GM04503 (cell line): Measurements from ENCODE around the gene RUFY2.
"Not testable (repeated sequence)": the region's sequence is repeated elsewhere in the genome, so short reads cannot be mapped to it uniquely, and the experiment has no call there.

Experiments used
- DNase-seq: peaks from one replicate; pipeline ENCODE4 v3.0.0-alpha.2; 2012; ENCODE audit warnings: low read depth

The RUFY2 gene

GRCh38 chr10:68327889-68328786 lies 78.9 kb downstream of the RUFY2 start:
- peak; percentile 70 for DNase-seq

DNA sequence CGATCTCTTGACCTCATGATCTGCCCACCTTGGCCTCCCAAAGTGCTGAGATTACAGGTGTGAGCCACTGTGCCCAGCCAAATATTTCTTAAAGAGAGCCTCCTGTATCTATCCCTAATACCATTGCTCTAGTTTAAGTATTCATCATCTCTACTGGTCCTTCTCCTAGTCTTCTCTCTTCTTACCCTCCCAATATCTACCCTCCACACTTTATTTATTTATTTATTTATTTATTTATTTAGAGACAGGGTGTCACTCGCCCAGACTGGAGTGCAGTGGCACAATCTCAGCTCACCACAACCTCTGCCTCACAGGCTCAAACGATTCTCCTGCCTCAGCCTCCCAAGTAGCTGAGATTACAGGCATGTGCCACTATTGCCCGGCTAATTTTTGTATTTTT lies 82.7 kb downstream of the RUFY2 start:
- DNase-seq = not testable (repeated sequence)

GRCh38 chr10:68318331-68319059 lies 88.6 kb downstream of the RUFY2 start:
- no peak for DNase-seq

DNA sequence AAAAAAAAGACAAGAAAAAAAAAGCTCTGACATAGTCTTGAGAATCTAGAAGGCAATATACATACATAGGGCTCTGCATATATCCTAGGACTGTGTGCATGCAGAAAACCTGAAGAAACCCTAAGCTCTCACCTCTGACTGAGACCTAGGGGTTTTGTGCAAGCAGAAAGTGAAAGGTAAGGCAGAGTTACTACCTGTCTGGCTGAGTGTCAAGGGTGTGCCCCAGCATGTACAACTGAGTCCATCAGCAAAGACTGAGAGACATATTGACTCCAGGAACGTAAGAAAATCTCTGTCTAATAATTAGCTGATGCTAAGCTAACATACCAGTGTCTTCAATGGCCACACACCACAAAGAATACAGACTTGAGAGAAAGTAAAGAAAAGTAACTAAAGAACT lies 91.5 kb downstream of the RUFY2 start:
- DNase-seq = no peak

- not testable (repeated sequence) for DNase-seq
These were observed 92.1 kb downstream of the RUFY2 start for GRCh38 chr10:68314930-68315329.

- DNase-seq = no peak
These were observed 96.5 kb downstream of the RUFY2 start for GRCh38 chr10:68310531-68310930.

GRCh38 chr10:68305854-68306253 lies 101.2 kb downstream of the RUFY2 start:
- no peak for DNase-seq

DNA sequence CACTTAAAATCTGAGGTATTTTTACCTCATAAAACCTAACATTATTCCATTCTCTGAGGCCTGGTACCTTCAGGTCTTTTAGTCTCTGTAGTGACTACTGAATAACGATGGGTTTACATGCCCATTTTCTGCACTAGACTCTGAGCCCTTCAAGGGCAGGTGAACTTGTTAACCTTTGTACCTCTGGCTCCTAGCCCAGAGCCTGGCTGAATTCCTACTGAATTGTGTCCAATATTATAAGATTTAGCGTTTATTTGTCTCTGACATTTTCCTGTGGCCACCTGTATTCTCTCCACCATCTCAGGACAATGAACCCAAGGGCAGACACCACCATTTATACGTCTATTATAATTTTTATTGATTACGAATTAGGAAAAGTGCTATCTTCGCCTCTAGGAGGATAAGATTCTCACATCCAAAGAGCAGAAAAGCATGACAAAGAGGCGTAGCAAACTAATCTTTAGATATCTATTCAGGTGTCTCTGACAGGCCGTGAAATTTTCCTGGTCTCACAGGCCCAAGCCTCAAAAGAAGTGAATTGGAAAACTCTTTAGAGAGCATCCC lies 103.1 kb downstream of the RUFY2 start:
- DNase-seq = no peak

- no peak for DNase-seq
These were observed 104.2 kb downstream of the RUFY2 start for GRCh38 chr10:68302871-68303270.

- no peak for DNase-seq
These were observed 104.6 kb downstream of the RUFY2 start for GRCh38 chr10:68302503-68302823.

GRCh38 chr10:68301790-68302502 lies 105.1 kb downstream of the RUFY2 start:
- DNase-seq = peak; percentile 17

GRCh38 chr10:68301301-68301700 lies 105.8 kb downstream of the RUFY2 start:
- DNase-seq = no peak

DNA sequence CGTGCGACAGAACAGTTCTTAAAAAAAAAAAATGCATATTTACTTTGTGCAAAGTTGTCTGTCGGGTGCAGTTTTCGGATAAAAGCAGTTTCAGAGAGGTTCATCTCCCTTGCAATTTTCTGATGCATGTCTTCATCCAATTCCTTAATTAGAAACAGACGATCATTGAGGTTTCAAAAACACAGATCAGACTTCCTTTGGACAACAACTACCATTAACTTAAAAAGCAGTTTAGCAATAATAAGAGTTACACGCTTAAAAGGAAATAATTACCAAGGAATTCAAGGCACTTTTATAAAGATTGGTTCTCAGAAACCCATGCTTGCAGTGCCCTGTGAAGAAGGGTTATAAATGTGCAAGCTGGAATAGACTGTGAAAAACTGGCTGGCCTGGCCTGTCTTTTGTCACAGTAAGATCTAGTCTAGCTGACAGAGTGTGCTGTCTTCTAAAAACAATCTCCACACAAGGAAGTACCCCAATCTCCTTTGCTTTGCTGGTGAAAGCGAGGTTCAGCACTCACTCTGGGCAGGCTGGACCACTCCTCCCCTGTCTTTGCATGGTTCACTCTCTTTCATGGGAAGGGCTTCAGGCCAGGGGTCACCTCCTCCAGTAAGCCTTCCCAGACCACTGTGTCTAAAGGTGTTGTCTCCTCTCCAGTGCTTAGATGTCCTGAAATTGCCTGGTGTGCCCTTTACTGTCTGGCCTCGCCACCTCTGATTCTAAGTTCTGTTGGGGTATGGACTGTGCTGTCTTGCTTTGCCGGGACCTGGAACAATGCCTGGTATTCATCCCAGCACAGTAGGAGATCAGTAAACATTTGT lies 110.0 kb downstream of the RUFY2 start:
- DNase-seq = peak; percentile 22
